Forelimb muscle (tissue), 1 donor: ENCODE measurements around the gene CEBPA. TPM values are rescaled to one million over a fixed set of nuclear protein-coding genes. Genes with fewer than 3 reads are reported as not detected.

Experiments used
- DNase-seq: peaks from one replicate; pipeline ENCODE4 v3.0.0-alpha.2; 2013; ENCODE audit warnings: low read depth
- polyA plus RNA-seq: library from polyadenylated mRNA; unstranded; fragments of 120-200 nt; gene quantifications from one replicate; pipeline ENCODE4 v1.2.1, GENCODE V29; 2013; ENCODE audit not compliant: insufficient read length

CEBPA gene
- 4.4 TPM for polyA plus RNA-seq

DNA sequence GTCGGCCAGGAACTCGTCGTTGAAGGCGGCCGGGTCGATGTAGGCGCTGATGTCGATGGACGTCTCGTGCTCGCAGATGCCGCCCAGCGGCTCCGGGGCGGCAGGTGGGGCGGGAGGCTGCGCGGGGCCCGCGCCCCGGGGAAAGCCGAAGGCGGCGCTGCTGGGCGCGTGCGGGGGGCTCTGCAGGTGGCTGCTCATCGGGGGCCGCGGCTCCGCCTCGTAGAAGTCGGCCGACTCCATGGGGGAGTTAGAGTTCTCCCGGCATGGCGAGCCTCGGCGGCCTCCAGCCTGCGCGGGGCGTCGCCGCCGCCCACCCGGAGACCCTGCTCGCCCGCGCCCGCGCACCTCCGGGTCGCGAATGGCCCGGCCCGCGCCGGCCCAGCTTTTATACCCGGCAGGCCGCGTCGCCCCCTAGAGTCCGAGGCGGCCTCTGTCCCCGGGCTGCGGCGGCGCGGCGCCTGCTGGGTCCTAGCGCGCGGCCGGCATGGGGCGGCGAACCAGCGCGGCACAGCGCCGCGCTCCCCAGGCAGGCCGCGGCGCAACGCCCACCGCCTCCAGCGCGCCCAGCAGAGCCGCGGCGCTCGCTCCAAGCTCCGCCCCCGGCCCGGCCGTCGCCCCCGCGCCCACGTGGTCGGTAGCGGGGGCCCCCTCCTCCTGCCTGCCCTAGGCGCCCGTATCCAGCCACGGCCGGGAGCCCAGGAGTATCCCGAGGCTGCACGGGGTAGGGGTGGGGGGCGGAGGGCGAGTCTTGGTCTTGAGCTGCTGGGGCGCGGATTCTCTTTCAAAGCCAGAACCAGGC, at the start of gene CEBPA:
TSS of gene CEBPA (minus strand) at position 360 of the 799 bp plus-strand sequence. CDS start at position 240, 120 bp downstream.
- peak; percentile 81 for DNase-seq

DNA sequence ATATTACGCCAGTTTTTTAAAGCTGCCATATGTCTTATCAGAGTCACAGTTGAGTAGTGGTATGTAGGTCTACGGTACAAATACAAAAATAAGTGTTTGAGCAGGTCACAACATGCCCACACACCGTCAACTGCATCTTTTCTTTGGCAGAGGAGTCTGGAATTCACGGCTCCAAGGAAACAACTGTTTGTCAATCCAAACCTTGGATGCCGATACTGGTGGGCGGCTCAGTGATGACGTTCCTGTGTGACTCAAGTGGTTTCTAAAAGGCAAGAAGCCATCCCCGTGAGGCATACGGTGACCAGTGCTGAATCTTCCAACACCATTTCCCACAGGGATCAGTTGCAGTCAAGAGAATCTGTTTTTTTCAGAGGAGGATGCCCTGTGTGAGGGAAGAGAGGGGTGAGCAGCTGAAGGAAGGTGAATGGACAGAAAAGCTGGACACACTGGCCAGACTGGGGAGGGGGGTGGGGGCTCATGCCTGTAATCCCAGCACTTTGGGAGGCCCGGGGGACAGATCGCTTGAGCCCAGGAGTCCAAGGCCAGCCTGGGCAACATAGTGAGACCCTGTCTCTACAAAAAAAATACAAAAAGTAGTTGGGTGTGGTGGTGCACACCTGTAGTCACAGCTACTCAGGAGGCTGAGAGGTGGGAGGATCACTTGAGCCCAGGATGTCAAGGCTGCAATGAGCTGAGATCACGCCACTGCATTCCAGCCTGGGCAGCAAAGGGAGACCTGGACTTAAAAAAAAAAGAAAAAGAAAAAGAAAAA, 48.4 kb upstream of the CEBPA start:
- DNase-seq = no peak

DNA sequence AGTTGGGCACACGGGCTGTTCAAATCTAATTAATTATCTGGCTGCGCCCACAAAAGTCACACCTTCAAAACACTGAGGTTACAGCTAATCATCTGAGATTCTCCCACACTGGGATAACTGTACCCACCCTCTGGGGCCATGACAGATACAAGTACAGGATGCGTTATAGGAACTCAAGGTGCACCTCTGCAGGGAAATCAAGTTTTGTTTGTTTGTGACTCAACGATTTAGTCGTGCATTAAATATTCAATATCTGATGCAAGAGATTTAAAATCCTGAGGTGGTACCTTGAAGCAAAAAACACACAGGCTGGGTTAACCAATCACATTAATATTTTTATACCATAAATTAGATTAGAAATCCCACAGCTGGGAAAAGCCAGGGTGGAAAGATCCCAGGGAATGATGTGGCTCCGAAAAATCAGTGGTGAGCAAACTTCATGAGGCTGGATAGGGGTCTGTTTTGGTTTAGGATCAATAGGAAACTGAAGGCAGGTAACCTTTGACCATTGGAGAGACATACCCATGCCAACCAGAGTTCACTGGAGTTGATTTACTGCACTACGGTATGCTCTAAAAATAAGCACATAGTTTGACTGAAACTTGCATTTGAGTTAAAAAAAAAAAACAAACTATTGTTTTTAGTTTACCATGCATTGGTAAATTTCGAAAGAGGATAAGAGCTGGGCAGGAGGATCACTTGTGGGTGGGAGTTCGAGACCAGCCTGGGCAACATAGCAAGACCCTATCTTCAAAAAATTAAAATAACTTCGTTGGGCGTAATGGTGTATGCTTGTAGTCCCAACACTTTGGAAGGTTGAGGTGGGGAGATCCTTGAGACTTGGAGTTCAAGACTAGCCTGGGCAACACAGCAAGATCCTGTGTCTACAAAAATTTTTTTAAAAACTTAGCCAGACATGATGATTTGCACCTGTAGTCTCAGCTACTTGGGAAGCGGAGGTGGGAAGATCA, 47.3 kb upstream of the CEBPA start:
- DNase-seq = no peak

DNA sequence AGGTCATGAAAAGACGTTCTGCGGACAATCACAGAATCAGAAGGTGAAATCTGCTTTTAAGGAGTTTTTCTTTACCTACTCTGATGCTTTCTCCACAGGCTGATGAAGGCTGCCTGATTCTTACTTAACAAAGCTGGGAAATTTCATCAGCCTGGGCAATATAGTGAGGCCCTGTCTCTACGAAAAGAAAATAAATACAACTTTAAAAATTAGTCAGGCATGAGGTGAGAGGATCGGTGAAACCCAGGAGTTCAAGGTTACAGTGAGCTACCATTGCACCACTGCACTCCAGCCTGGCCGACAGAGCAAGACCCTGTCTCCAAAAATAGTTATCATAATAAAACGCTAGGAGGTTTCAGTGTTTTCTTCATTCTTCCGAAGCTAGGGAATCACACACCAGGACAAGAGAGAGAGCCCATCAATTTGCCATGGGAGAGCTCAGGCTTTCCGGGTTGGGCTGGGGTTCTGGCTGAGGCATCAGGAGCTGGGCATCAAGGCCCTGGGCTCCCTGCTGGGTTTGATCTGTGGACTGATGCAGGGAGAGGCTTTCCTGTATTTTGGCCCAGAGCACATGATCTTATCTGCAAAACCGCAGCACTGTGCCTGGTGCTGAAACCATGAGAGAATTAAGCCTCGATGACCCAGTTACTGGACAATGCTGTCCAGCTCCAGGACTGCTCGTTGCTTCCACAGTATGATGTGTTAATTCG, 46.1 kb upstream of the CEBPA start:
- no peak for DNase-seq

DNA sequence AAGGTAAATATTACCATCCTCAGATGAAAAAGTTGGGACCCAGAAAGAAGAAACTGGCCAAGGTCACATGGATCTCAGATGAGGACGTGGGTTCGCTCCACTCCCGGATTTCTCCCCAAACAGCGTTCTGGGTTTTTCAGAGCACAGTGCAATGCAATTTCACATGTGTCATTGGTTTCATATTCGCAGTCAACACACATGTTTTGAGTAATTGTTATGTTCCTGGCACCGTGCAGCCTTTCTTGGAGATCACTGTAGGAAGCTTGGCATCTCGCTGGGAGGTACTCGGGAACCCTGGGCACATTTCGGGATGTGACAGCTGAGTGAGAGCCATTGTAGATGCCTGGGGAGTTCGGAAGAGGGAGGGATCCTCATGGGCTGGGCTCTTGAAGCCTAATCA, 45.0 kb upstream of the CEBPA start:
- DNase-seq = no peak

DNA sequence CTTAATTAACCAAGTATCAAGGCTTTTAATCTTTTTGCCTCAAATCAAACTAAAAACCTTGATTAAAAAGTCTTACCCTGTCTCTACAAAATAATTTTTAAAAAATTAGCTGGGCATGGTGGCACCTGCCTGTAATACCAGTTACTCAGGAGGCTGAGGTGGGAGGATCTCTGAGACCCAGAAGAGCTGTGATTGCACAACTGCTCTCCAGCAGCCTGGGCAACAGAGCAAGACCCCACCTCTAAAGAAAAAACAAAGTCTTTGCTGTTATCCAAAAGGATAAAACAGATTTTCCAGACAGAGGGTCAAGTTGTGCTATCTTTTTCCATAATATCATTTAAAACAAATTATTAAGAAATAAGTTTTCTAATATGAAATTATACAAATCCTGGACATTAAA, 44.3 kb upstream of the CEBPA start:
- DNase-seq = no peak

DNA sequence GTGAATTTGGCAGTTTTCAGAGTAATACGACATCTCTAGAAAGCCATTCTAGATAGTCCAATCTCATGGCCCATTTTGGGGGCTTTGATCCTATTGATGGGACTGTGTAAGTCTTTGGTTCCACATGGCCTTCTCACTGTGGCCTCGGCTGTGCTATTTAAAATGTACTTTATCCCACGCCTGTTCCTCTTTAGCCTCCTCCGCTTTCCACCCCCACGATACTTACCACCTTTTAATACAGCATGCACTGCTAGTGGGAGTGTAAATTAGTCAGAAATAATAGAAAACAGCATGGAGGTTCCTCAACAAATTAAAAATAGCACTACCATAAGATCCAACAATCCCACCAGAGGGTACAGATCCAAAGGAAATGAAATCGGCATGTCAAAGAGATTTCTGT, 42.8 kb upstream of the CEBPA start:
- no peak for DNase-seq

DNA sequence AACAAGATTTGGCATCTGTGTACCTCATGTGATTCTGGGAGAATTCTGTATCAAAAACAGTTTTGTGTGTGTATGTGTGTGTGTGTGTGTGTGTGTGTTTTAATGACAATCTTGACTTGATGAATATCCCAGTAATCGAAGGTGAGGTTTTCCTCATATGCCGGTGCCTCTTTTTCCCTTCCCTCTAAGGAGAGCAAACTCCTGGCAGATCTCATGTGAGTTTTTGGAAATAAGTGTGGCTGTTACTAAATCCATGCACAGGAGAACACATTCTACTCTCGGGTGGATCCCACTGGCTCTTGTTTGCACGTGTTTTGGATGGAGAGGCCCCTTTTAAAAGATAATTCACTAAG, 42.2 kb upstream of the CEBPA start:
- DNase-seq = peak; percentile 56

DNA sequence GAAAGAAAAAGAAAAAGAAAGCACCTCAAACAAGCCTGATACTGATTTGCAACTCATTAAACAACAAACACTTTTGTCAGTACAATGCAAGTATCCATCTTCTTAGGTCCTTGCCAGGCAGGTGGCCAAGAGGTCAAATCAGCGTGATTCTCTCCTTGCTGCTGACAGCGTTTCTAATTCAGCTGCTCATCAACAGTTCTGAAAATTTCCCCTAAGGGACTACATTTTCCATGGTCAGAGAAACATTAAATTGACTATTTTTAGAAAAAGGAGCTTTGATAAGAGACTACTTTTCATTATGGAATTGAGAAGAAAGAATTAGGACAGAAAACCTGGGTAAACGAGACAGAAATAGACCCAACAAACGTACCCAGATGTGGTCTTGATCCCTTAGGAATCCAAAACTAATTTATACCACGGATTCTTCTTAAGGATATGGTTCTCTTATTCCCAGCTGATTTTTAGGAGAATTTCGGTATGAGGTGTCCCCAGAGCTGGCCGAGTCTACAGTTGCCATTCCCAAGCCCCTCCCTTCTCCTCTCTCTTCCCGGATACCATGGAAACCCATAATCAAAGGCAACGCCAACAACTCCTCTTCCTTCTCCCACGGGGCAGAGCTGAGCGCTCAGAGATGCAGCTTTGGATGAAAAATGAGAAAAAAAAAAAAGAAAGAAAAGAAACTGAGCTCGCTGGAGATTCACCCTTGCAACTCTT, 41.7 kb upstream of the CEBPA start:
- peak; percentile 68 for DNase-seq

DNA sequence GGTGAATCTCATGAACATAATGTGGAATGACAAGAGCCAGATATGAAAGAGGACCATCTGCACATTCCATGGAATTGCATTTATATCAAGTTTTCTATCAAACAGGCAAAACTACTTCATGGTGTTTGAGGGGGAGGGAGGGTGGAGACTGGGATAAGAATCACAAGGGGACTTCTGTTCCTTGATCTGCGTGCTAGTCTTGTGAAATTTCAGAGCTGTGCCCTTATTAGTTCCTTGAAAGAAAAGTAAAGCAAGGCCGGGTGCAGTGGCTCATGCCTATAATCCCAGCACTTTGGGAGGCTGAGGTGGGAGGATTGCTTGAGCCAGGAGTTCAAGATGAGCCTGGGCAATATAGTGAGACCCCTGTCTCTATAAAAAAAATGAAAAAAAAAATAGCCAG, 41.0 kb upstream of the CEBPA start:
- DNase-seq = no peak

DNA sequence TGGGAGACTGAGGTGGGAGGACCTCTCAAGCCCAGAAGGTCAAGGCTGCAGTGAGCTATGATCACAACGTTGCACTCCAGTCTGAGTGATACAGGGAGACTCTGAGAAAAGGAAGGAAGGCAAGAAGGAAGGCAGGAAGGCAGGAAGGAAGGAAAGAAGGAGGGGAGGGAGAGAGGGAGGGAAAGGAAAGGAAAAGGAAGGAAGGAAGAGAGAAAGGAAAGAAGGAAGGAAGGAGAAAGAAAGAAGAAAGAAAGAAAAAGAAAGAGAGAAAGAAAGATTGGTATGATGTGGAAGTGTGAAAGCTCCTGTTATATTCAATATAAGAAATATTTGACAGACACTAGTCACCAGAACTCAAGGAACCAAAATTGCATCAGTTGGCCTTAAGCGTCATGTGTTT, 38.7 kb upstream of the CEBPA start:
- no peak for DNase-seq

DNA sequence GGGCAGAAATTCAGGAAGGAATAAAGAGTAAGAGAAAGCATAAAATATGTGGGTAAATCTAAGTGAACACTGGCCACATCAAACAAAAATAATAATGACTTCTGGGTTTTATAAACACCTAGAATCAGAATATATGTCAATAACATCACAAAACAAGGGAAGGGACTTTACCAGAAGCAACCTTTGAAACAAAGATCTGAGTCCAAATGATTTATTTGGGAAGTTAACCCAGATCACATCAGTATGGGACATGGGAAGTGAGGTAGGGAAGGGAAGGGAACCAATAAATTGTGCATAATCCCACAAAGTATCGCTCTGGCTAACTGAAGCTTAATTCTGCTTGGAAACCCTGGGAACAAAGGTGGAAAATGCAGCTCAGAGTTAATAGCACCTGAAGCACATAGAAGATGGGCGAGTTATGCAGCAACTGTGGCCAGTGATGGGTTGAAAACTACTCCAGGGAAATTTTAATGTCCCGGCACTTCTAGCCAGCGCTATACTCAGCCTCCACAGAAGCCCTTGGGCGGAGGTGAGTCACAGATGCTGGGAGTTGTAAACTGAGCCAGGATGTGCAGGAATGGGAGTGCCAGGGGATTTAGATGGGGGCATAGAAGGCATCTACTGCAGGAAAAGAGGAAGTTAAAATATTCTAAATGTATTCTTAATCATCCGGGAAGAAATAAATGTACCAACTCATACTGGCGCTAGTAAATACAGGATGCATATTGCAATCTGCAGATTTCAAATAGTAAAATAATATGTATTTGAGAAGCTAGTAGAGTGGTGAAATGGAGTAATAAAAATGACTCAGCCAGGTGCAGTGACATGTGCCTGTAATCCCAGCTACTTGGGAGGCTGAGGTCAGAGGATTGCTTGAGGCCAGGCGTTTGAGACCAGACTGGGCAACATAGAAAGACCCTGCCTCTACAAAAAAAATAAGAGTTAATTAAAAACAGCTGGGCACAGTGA, 37.0 kb upstream of the CEBPA start:
- no peak for DNase-seq

DNA sequence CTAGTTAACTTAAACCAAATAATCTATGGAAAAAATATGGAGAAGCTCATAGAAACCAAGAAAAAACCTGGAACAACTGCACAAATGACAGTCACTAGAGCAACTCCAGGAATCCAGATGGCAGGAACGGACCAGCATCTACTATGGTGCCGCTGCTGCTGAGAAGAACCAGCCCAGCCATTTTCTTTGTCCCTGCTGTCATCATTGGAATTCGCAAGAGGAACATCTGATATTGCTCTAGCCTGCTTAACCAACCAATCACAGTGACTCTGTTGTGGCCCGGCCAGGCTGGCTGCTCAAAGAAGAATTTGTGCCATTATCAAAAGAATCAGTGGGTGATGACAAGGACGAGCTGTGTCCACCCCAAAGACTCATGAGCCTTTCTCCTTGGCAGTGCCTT, 33.1 kb upstream of the CEBPA start:
- DNase-seq = no peak

DNA sequence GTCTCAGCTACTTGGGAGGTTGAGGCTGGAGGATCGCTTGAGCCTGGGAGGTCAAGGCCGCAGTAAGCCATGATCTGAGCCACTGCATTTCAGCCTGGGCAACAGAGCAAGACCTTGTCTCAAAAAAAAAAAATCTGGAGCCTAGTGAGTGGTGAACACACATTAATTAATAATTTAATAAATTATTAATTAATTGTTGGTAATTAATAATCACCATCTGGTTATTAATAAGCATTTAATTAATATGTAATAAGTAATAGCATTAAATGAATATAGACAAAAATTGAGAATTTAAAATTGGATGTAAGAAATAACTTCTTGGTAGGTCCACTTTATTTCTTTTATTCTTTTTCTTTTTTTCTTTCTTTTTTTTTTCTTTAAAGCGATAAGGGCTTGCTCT, 31.9 kb upstream of the CEBPA start:
- no peak for DNase-seq

DNA sequence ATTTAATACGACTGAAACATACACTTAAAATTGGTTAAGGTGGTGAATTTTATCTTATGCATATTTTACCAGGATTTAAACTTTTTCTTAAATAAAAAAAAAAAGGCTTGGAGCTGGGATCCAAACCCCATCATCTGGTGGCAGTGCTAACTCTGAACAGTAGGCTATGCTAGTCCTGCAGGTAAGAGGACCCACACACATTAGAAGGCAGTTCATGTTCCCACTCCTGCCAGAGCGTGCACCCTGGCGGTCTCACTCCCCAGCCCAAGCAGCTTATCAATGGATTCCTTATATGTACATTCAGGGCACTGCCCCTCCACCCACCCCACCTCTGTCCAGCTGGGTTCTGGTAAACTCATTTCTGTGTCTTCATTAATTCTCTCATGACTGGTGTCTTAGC, 31.3 kb upstream of the CEBPA start:
- no peak for DNase-seq

DNA sequence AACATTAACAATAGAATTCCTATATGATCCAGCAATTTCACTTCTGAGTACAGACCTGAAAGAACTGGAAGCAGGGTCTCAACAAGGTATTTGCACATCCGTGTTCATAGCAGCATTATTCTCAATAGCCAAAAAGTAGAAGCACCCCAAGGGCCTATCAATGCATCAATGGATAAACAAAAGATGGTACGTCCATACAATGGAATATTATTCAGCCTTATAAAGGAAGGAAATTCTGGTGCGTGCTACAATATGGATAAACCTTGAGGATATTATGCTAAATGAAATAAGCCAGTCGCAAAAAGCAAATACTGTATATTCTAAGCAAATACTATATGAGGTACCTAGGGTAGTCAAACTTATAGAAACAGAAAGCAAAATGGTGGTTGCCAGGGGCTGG, 30.8 kb upstream of the CEBPA start:
- DNase-seq = no peak

DNA sequence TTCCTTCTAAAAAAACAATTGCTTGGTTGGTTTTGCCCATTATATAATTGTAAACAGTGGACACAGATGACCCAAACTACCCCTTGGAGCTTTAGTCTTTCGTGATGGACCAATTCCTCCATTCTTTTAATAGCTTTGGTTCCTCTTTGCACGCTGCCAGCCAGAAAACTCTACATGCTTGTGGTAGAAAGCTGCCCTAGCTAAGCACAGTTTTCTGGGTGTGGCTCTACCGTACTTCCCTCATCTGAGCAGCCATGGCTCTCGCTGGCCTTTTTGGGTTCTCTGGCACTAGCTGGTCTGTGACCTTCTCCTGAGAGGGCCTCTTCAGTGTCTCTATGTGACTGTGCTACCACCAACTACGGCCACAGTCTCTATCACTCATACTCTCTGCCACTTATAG, 29.9 kb upstream of the CEBPA start:
- DNase-seq = no peak

DNA sequence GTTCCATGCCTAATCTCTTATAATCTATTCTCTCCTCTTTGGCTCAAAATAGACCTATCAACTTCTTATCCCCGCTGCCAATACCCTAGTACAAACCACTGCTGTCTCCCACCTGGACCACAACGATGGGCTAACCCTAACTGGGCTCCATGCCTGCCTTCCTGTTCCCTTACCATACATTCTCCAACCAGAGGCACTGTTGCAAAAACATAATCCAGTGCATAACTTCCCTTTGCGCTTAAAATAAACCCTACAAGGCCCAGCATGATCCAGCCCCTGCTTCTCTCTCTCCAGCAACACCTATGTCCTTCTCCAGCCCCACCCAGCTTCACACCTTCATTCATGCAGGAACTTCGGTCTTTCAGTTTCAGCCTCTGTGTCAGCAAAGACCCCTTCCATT, 27.4 kb upstream of the CEBPA start:
- DNase-seq = no peak

DNA sequence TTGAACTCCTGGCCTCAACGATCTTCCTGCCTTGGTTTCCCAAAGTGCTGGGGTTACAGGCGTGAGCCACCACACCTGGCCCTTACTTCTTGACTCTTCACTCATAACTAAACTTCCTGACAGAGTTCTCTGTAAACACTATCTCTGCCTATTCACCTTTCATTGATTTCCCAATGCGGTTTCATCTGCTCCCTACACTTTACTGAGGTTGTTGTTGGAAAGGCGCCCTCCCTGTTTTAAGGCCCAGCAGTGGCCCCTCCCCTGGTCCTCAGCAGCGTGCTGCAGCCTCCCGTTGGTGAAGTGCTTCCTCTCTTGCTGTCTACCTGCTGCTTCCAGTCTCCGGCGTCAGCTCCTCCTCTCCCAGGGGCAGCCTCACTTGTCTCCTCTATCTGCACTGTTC, 26.7 kb upstream of the CEBPA start:
- no peak for DNase-seq

DNA sequence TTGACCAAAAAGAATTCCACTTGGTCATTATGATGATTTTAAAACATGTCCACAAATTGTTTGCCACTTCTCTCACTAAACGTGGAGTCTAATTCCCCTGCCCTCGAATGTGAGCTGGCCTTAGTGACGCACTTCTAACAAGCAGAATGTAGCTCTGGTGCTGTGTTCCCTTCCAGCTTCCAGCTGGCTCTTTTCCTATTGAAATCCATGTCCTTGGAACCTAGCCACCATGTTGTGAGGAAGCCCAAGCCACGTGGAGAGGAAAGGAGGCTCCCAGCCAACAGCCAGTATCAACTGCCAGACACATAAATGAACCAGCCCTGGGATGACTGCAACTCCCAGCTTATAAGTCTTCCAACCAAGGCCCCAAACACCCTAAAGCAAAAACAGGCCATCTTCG, 23.6 kb upstream of the CEBPA start:
- peak; percentile 64 for DNase-seq
